ENCODE results near the gene LSM4. TPM values are rescaled to one million over a fixed set of nuclear protein-coding genes. Genes with fewer than 3 reads are reported as not detected.
A peak's percentile ranks its signal among the peaks of the same experiment; 100 is the strongest.

The LSM4 gene
- total and polyA plus RNA-seq, 2 of the 13 experiments (the other 11 are each of a cell fraction or from before 2014, with no cell fraction given), result 65.8 to 166 TPM

- no peak for TF ChIP-seq NR3C1 (CRISPR knock-in tag; IDR thresholded peaks at IDR 0.05)
- no peak; the same call in 1 of the 2 replicates for TF ChIP-seq ERF (CRISPR knock-in tag; IDR thresholded peaks at IDR 0.05)
- TF ChIP-seq HMGA1 (CRISPR knock-in tag; conservative IDR thresholded peaks at IDR 0.05), result no peak
- peak; percentile 66; the same call in 1 of the 2 replicates for TF ChIP-seq HNRNPL (IDR thresholded peaks at IDR 0.05; ENCODE audit: low read depth, low read length)
- TF ChIP-seq FOSL1 (CRISPR knock-in tag; IDR thresholded peaks at IDR 0.05; ENCODE audit: borderline replicate concordance), result peak; percentile 62; the same call in 1 of the 2 replicates
- TF ChIP-seq ZNF326 (CRISPR knock-in tag; IDR thresholded peaks at IDR 0.05; ENCODE audit: borderline replicate concordance), result no peak
- no peak for TF ChIP-seq ZFAT (CRISPR knock-in tag; conservative IDR thresholded peaks at IDR 0.05)
- TF ChIP-seq ZNF354B (CRISPR knock-in tag; IDR thresholded peaks at IDR 0.05), result no peak
- no peak for TF ChIP-seq ETV6 (CRISPR knock-in tag; conservative IDR thresholded peaks at IDR 0.05)
- peak; percentile 31; the same call in 1 of the 2 replicates for TF ChIP-seq SMAD9 (CRISPR knock-in tag; IDR thresholded peaks at IDR 0.05)
- TF ChIP-seq, protein P1, sequence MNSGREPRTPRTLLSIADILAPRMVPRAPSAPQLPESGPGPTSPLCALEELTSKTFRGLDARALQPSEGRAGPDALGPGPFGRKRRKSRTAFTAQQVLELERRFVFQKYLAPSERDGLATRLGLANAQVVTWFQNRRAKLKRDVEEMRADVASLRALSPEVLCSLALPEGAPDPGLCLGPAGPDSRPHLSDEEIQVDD (CRISPR knock-in tag; IDR thresholded peaks at IDR 0.05; ENCODE audit: borderline replicate concordance), result no peak
- TF ChIP-seq, protein P2, sequence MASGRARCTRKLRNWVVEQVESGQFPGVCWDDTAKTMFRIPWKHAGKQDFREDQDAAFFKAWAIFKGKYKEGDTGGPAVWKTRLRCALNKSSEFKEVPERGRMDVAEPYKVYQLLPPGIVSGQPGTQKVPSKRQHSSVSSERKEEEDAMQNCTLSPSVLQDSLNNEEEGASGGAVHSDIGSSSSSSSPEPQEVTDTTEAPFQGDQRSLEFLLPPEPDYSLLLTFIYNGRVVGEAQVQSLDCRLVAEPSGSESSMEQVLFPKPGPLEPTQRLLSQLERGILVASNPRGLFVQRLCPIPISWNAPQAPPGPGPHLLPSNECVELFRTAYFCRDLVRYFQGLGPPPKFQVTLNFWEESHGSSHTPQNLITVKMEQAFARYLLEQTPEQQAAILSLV (CRISPR knock-in tag; IDR thresholded peaks at IDR 0.05; ENCODE audit: borderline replicate concordance), result peak; percentile 63
- TF ChIP-seq ZNF432 (CRISPR knock-in tag; IDR thresholded peaks at IDR 0.05; ENCODE audit: borderline replicate concordance), result no peak
- peak; percentile 44; the same call in 1 of the 2 replicates for TF ChIP-seq ZNF318 (CRISPR knock-in tag; IDR thresholded peaks at IDR 0.05)
- TF ChIP-seq KAT7 (CRISPR knock-in tag; IDR thresholded peaks at IDR 0.05; ENCODE audit: borderline replicate concordance), result no peak
- no peak for TF ChIP-seq ZBTB44 (CRISPR knock-in tag; IDR thresholded peaks at IDR 0.05)
- no peak for TF ChIP-seq NCOA5 (CRISPR knock-in tag; IDR thresholded peaks at IDR 0.05)
Observed at GRCh38 chr19:18304458-18305310, 18.2 kb downstream of the LSM4 start (continued).
